K562 (cell line): ENCODE measurements around the gene TOR1B. TPM values are rescaled to one million over a fixed set of nuclear protein-coding genes. Genes with fewer than 3 reads are reported as not detected.
A peak's percentile ranks its signal among the peaks of the same experiment; 100 is the strongest.

ENCODE experiments used
- ARHGAP35 ChIP-seq: fragments of 450-650 bp; IDR thresholded peaks from 2 replicates; pipeline ENCODE4 v1.6.1; 2018; ENCODE audit not compliant: partially characterized antibody
- ARID2 ChIP-seq: fragments of 450-650 bp; IDR thresholded peaks from 2 replicates; pipeline ENCODE4 v1.6.1; 2017; ENCODE audit warnings: antibody characterized with exemption, mild to moderate bottlenecking
- BACH1 ChIP-seq: fragments of 200-800 bp; sonication (Bioruptor generic); IDR thresholded peaks from 2 replicates; pipeline ENCODE4 v1.6.1; 2016; ENCODE audit warnings: missing genetic modification characterization, missing compliant biosample characterization
- CEBPB ChIP-seq: fragments of 450-650 bp; IDR thresholded peaks from 2 replicates; pipeline ENCODE4 v1.6.1; 2016; ENCODE audit warnings: missing genetic modification characterization, missing compliant biosample characterization
- GABPB1 ChIP-seq: sonication (generic); formaldehyde crosslinking; IDR thresholded peaks from 2 replicates; pipeline ENCODE4 v1.8.0; 2022; ENCODE audit warnings: mild to moderate bottlenecking, missing genetic modification reagents
- MBD2 ChIP-seq: sonication (generic); IDR thresholded peaks from 2 replicates; pipeline ENCODE4 v1.6.1; 2016; ENCODE audit warnings: low read depth, borderline replicate concordance
- NR2C1 ChIP-seq, 2 experiments: fragments of 450-650 bp; IDR thresholded peaks; 2 replicates each; pipeline ENCODE4 v1.6.1; 2017; ENCODE audit warnings: mild to moderate bottlenecking in 2 of 2, antibody characterized with exemption in 1 of 2, inconsistent platforms in 1 of 2, missing compliant biosample characterization in 1 of 2, missing genetic modification characterization in 1 of 2
- POLR3A ChIP-seq: IDR thresholded peaks from 2 replicates; pipeline ENCODE4 v1.6.1; 2011; ENCODE audit warnings: borderline replicate concordance, mild to moderate bottlenecking, moderate library complexity; ENCODE audit not compliant: insufficient read length, insufficient read depth; ENCODE audit errors: extremely low read depth
- PPARD ChIP-seq: fragments of 250-450 bp; sonication (Bioruptor Pico); IDR thresholded peaks from 2 replicates; pipeline ENCODE4 v1.8.0; 2022; ENCODE audit warnings: inconsistent platforms, mild to moderate bottlenecking, moderate library complexity
- SMARCC2 ChIP-seq: fragments of 450-650 bp; IDR thresholded peaks from 2 replicates; pipeline ENCODE4 v1.6.1; 2017; ENCODE audit warnings: antibody characterized with exemption, moderate library complexity, mild to moderate bottlenecking, low read depth
- STAG1 ChIP-seq: sonication (generic); formaldehyde crosslinking; IDR thresholded peaks from 2 replicates; pipeline ENCODE4 v1.5.0; 2020; ENCODE audit warnings: missing genetic modification reagents, borderline replicate concordance
- TARDBP ChIP-seq: fragments of 450-650 bp; IDR thresholded peaks from 2 replicates; pipeline ENCODE4 v1.6.1; 2016
- ZBTB17 ChIP-seq: fragments of 450-650 bp; formaldehyde crosslinking; IDR thresholded peaks from 2 replicates; pipeline ENCODE4 v1.4.0; 2020; ENCODE audit warnings: mild to moderate bottlenecking
- ZBTB34 ChIP-seq: fragments of 250-450 bp; sonication (Bioruptor Pico); IDR thresholded peaks from 2 replicates; pipeline ENCODE4 v1.8.0; 2021; ENCODE audit warnings: mild to moderate bottlenecking, moderate library complexity
- ZNF224 ChIP-seq: sonication (generic); formaldehyde crosslinking; IDR thresholded peaks from 2 replicates; pipeline ENCODE4 v1.8.0; 2022; ENCODE audit warnings: mild to moderate bottlenecking, missing genetic modification reagents
- ZNF347 ChIP-seq: fragments of 450-650 bp; formaldehyde crosslinking; IDR thresholded peaks from 2 replicates; pipeline ENCODE4 v1.4.0; 2020; ENCODE audit warnings: low read depth, mild to moderate bottlenecking, moderate library complexity
- ZNF395 ChIP-seq: fragments of 200-800 bp; sonication (Bioruptor generic); IDR thresholded peaks from 2 replicates; pipeline ENCODE4 v1.6.1; 2017; ENCODE audit warnings: missing genetic modification characterization, missing compliant biosample characterization
- ZNF407 ChIP-seq: fragments of 450-650 bp; IDR thresholded peaks from 2 replicates; pipeline ENCODE4 v1.6.1; 2016; ENCODE audit warnings: low read depth
- polyA plus RNA-seq, 8 experiments: library from polyadenylated mRNA; depleted of rRNA in 4 of 8; stranded (reverse) in 5 of 8; unstranded in 3 of 8; fragments of >200 nt; fragmentation: Nextera tagmentation in 2 of 8; fragmentation: Illumina TruSeq in 1 of 8; extraction: Ambion mirVana in 2 of 8; extraction: Trizol in 1 of 8; gene quantifications; 2 replicates each; pipeline versions ENCODE4 v1.2.1 to v1.2.3, GENCODE V29; 2011 to 2014; ENCODE audit warnings: inconsistent platforms in 1 of 8, missing spikeins in 1 of 8
- total RNA-seq, 7 experiments: library from RNA; depleted of rRNA in 6 of 7; stranded (reverse); fragments of >200 nt in 6 of 7; fragmentation: Illumina TruSeq in 2 of 7; extraction: Trizol in 2 of 7; gene quantifications; 2 replicates each; pipeline versions ENCODE4 v1.2.1 to v1.2.3, GENCODE V29; 2011 to 2021; ENCODE audit warnings: low replicate concordance in 1 of 7

The TOR1B gene
- total and polyA plus RNA-seq, 9 of the 15 experiments (the other 6 are each of a cell fraction or from before 2014, with no cell fraction given) = 4.2 to 36.5 (median 24.6) TPM

- TF ChIP-seq ZNF407 (no peak), NR2C1 (IDR thresholded peaks at IDR 0.05) (no peak), NR2C1 (tag; IDR thresholded peaks at IDR 0.05) (no peak), ZBTB17 (peak; percentile 59; the same call in 1 of the 2 replicates), PPARD (CRISPR knock-in tag) (no peak), STAG1 (CRISPR knock-in tag) (no peak), MBD2 (no peak), TARDBP (no peak), GABPB1 (CRISPR knock-in tag) (peak; percentile 35; the same call in 1 of the 2 replicates), BACH1 (tag) (no peak), ZNF347 (no peak), ZNF395 (CRISPR knock-in tag) (no peak), CEBPB (tag) (peak; percentile 90), ARHGAP35 (no peak), ZNF224 (CRISPR knock-in tag) (no peak), POLR3A (no peak), ARID2 (no peak), ZBTB34 (CRISPR knock-in tag) (no peak), SMARCC2 (no peak)
These were observed 20.0 kb downstream of the TOR1B start (continued) for GRCh38 chr9:129822898-129823541.
